ENCODE results near the gene ANXA4.
"Not testable (repeated sequence)": the region's sequence is repeated elsewhere in the genome, so short reads cannot be mapped to it uniquely, and the experiment has no call there.

Gene ANXA4

GRCh38 chr2:69801745-69802290, 59.9 kb downstream of the ANXA4 start:
- Histone ChIP-seq H3K36me3 (ENCODE audit: control insufficient read depth in 2 of 2, insufficient read depth in 2 of 2, low read length in 2 of 2) (peaks cover 16 to 22% of the 10 kb centered on the region in 2 donors), H3K27me3 (ENCODE audit: control insufficient read depth in 2 of 2, insufficient read depth in 2 of 2, low read length in 2 of 2) (no peaks in the 10 kb centered on the region), H3K27ac (ENCODE audit: low read depth in 2 of 2, low read length in 2 of 2) (no peak overlapping the region), H3K4me3 (ENCODE audit: low read length in 2 of 2) (no peak overlapping the region), H3K9me3 (ENCODE audit: control insufficient read depth in 2 of 2, low read length in 2 of 2) (no peaks in the 10 kb centered on the region), H3K4me1 (ENCODE audit: control insufficient read depth in 2 of 2, insufficient read depth in 2 of 2, low read length in 2 of 2) (peaks cover 19 to 24% of the 10 kb centered on the region in 2 donors), H3K9ac (ENCODE audit: low read depth in 1 of 2, low read length in 2 of 2) (no peak overlapping the region)

GRCh38 chr2:69802781-69803367, 60.9 kb downstream of the ANXA4 start:
- H3K27me3 ChIP-seq (ENCODE audit: control insufficient read depth in 2 of 2, insufficient read depth in 2 of 2, low read length in 2 of 2); H3K27ac ChIP-seq (ENCODE audit: low read depth in 2 of 2, low read length in 2 of 2); H3K9me3 ChIP-seq (ENCODE audit: control insufficient read depth in 2 of 2, low read length in 2 of 2); H3K4me3 ChIP-seq (ENCODE audit: low read length in 2 of 2); H3K9ac ChIP-seq (ENCODE audit: low read depth in 1 of 2, low read length in 2 of 2): not testable (repeated sequence)
- Histone ChIP-seq H3K36me3 (ENCODE audit: control insufficient read depth in 2 of 2, insufficient read depth in 2 of 2, low read length in 2 of 2) (peaks cover 24 to 29% of the 10 kb centered on the region in 2 donors), H3K4me1 (ENCODE audit: control insufficient read depth in 2 of 2, insufficient read depth in 2 of 2, low read length in 2 of 2) (peaks cover 13 to 18% of the 10 kb centered on the region in 2 donors)

- Histone ChIP-seq H3K27ac (ENCODE audit: low read depth in 2 of 2, low read length in 2 of 2) (no peak overlapping the region), H3K27me3 (ENCODE audit: control insufficient read depth in 2 of 2, insufficient read depth in 2 of 2, low read length in 2 of 2) (no peaks in the 10 kb centered on the region), H3K4me1 (ENCODE audit: control insufficient read depth in 2 of 2, insufficient read depth in 2 of 2, low read length in 2 of 2) (peaks cover 2 to 3% of the 10 kb centered on the region in 2 donors), H3K36me3 (ENCODE audit: control insufficient read depth in 2 of 2, insufficient read depth in 2 of 2, low read length in 2 of 2) (peaks cover 36 to 42% of the 10 kb centered on the region in 2 donors), H3K9ac (ENCODE audit: low read depth in 1 of 2, low read length in 2 of 2) (no peak overlapping the region), H3K4me3 (ENCODE audit: low read length in 2 of 2) (no peak overlapping the region), H3K9me3 (ENCODE audit: control insufficient read depth in 2 of 2, low read length in 2 of 2) (no peaks in the 10 kb centered on the region)
These were observed 62.5 kb downstream of the ANXA4 start for GRCh38 chr2:69804416-69804815.

DNA sequence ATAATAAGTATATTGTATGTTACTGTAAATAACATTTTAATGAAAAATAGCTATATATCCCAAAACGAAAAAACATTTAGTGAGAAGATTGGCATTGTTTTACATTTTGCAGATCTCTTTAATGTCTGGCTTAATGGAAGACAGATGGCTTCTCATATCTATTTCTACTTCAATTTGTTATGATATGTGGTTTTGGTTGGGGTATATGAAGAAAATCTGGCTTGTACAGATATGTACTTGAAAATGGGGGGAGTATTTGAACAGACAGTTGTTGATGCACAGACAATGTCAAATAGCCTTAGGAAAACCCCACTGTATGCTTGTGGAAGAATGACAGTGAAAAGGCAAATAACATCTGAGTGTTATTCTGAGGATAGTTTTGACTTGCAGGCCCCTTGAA, 64.0 kb downstream of the ANXA4 start:
- H3K4me3 ChIP-seq (ENCODE audit: low read length in 2 of 2), result no peak overlapping the region
- peaks cover 48 to 50% of the 10 kb centered on the region in 2 donors for H3K36me3 ChIP-seq (ENCODE audit: control insufficient read depth in 2 of 2, insufficient read depth in 2 of 2, low read length in 2 of 2)
- H3K27ac ChIP-seq (ENCODE audit: low read depth in 2 of 2, low read length in 2 of 2), result no peak overlapping the region
- no peak overlapping the region for H3K9ac ChIP-seq (ENCODE audit: low read depth in 1 of 2, low read length in 2 of 2)
- H3K27me3 ChIP-seq (ENCODE audit: control insufficient read depth in 2 of 2, insufficient read depth in 2 of 2, low read length in 2 of 2), result no peaks in the 10 kb centered on the region
- no peaks in the 10 kb centered on the region for H3K9me3 ChIP-seq (ENCODE audit: control insufficient read depth in 2 of 2, low read length in 2 of 2)
- H3K4me1 ChIP-seq (ENCODE audit: control insufficient read depth in 2 of 2, insufficient read depth in 2 of 2, low read length in 2 of 2), result no peaks in the 10 kb centered on the region

DNA sequence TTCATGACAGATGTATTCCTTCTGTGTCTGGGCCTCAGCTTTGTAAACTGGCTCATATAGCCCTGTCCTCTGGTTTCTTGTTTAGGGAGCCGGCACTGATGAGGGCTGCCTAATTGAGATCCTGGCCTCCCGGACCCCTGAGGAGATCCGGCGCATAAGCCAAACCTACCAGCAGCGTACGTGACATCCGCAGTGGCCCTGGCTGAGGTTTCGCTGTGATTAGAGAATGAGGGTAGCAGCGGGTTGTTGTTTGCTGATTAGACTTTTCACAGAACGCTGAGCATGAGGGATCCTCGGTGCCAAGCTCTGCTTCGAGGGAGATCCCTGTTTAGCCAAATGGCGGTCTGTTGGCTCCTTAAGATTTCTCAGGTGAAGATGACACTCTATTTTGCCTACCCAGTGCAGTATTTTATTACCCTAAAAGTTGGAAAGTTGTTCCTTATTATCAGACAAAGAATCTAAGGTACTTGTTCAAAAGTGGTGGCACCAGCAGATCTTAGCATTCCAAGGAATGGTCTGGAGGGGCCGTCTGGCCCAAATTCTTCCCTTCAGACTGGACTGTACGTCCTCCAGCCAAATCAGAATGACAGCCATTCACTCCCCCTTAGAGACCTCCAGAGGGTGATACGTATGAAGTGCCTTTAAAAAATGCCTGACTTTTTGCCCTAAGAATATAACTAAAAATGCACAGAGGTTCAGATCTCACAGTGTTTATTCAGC, 66.0 kb downstream of the ANXA4 start:
- no peak overlapping the region for H3K9ac ChIP-seq (ENCODE audit: low read depth in 1 of 2, low read length in 2 of 2)
- H3K4me1 ChIP-seq (ENCODE audit: control insufficient read depth in 2 of 2, insufficient read depth in 2 of 2, low read length in 2 of 2), result no peaks in the 10 kb centered on the region
- H3K27ac ChIP-seq (ENCODE audit: low read depth in 2 of 2, low read length in 2 of 2), result no peak overlapping the region
- H3K27me3 ChIP-seq (ENCODE audit: control insufficient read depth in 2 of 2, insufficient read depth in 2 of 2, low read length in 2 of 2), result no peaks in the 10 kb centered on the region
- H3K9me3 ChIP-seq (ENCODE audit: control insufficient read depth in 2 of 2, low read length in 2 of 2), result no peaks in the 10 kb centered on the region
- peaks cover 69 to 70% of the 10 kb centered on the region in 2 donors for H3K36me3 ChIP-seq (ENCODE audit: control insufficient read depth in 2 of 2, insufficient read depth in 2 of 2, low read length in 2 of 2)
- H3K4me3 ChIP-seq (ENCODE audit: low read length in 2 of 2), result no peak overlapping the region

DNA sequence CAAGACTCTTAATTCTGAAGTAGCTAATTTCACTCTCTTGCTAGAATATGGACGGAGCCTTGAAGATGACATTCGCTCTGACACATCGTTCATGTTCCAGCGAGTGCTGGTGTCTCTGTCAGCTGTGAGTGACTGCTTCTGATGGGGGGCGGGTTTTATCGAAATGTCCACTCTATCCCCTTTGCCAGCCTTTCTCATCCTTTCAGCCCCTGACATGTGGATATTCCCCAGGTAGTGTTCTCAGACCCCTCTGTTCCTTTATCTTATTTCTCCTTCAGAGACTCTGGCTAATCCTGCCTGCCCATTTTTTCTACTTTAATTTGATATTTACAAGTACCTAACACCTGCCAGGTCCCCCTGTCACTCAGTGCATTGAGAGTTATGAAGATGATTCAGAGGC, 68.6 kb downstream of the ANXA4 start:
- no peaks in the 10 kb centered on the region for H3K4me1 ChIP-seq (ENCODE audit: control insufficient read depth in 2 of 2, insufficient read depth in 2 of 2, low read length in 2 of 2)
- H3K4me3 ChIP-seq (ENCODE audit: low read length in 2 of 2), result no peak overlapping the region
- no peaks in the 10 kb centered on the region for H3K9me3 ChIP-seq (ENCODE audit: control insufficient read depth in 2 of 2, low read length in 2 of 2)
- H3K36me3 ChIP-seq (ENCODE audit: control insufficient read depth in 2 of 2, insufficient read depth in 2 of 2, low read length in 2 of 2), result peaks cover 63 to 73% of the 10 kb centered on the region in 2 donors
- H3K9ac ChIP-seq (ENCODE audit: low read depth in 1 of 2, low read length in 2 of 2), result no peak overlapping the region
- H3K27ac ChIP-seq (ENCODE audit: low read depth in 2 of 2, low read length in 2 of 2), result no peak overlapping the region
- H3K27me3 ChIP-seq (ENCODE audit: control insufficient read depth in 2 of 2, insufficient read depth in 2 of 2, low read length in 2 of 2), result no peaks in the 10 kb centered on the region

GRCh38 chr2:69811018-69811417, 69.1 kb downstream of the ANXA4 start:
- Histone ChIP-seq H3K36me3 (ENCODE audit: control insufficient read depth in 2 of 2, insufficient read depth in 2 of 2, low read length in 2 of 2) (peaks cover 62 to 70% of the 10 kb centered on the region in 2 donors), H3K9ac (ENCODE audit: low read depth in 1 of 2, low read length in 2 of 2) (no peak overlapping the region), H3K27me3 (ENCODE audit: control insufficient read depth in 2 of 2, insufficient read depth in 2 of 2, low read length in 2 of 2) (no peaks in the 10 kb centered on the region), H3K4me3 (ENCODE audit: low read length in 2 of 2) (no peak overlapping the region), H3K27ac (ENCODE audit: low read depth in 2 of 2, low read length in 2 of 2) (no peak overlapping the region), H3K4me1 (ENCODE audit: control insufficient read depth in 2 of 2, insufficient read depth in 2 of 2, low read length in 2 of 2) (no peaks in the 10 kb centered on the region), H3K9me3 (ENCODE audit: control insufficient read depth in 2 of 2, low read length in 2 of 2) (no peaks in the 10 kb centered on the region)

- no peaks in the 10 kb centered on the region for H3K27me3 ChIP-seq (ENCODE audit: control insufficient read depth in 2 of 2, insufficient read depth in 2 of 2, low read length in 2 of 2)
- H3K9ac ChIP-seq (ENCODE audit: low read depth in 1 of 2, low read length in 2 of 2), result no peak overlapping the region
- H3K9me3 ChIP-seq (ENCODE audit: control insufficient read depth in 2 of 2, low read length in 2 of 2), result no peaks in the 10 kb centered on the region
- H3K36me3 ChIP-seq (ENCODE audit: control insufficient read depth in 2 of 2, insufficient read depth in 2 of 2, low read length in 2 of 2), result peaks cover 56 to 64% of the 10 kb centered on the region in 2 donors
- H3K4me1 ChIP-seq (ENCODE audit: control insufficient read depth in 2 of 2, insufficient read depth in 2 of 2, low read length in 2 of 2), result no peaks in the 10 kb centered on the region
- H3K4me3 ChIP-seq (ENCODE audit: low read length in 2 of 2), result no peak overlapping the region
- no peak overlapping the region for H3K27ac ChIP-seq (ENCODE audit: low read depth in 2 of 2, low read length in 2 of 2)
These were observed 69.7 kb downstream of the ANXA4 start for GRCh38 chr2:69811591-69811990.

DNA sequence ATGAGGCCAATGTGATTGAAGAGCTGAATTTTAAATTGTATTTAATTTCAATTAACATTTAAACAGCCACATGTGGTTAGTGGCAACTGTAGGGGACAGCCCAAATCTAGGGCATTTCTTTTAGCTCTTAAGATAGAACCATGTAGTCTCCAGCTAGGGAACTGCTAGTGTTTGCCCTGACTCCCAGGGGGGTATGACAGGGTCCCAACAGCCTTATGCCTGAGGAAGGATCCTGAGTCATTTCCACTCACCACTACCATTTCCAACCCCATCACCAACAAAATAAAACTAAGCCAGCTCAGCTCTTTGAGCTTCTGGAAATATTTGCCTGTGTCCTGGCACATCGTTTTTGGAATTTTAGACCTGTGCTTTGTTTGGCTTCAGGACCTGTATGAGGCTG, 73.8 kb downstream of the ANXA4 start:
- Histone ChIP-seq H3K27me3 (ENCODE audit: control insufficient read depth in 2 of 2, insufficient read depth in 2 of 2, low read length in 2 of 2) (no peaks in the 10 kb centered on the region), H3K36me3 (ENCODE audit: control insufficient read depth in 2 of 2, insufficient read depth in 2 of 2, low read length in 2 of 2) (peaks cover 48 to 60% of the 10 kb centered on the region in 2 donors), H3K9me3 (ENCODE audit: control insufficient read depth in 2 of 2, low read length in 2 of 2) (no peaks in the 10 kb centered on the region), H3K4me1 (ENCODE audit: control insufficient read depth in 2 of 2, insufficient read depth in 2 of 2, low read length in 2 of 2) (no peaks in the 10 kb centered on the region), H3K4me3 (ENCODE audit: low read length in 2 of 2) (no peak overlapping the region), H3K27ac (ENCODE audit: low read depth in 2 of 2, low read length in 2 of 2) (no peak overlapping the region), H3K9ac (ENCODE audit: low read depth in 1 of 2, low read length in 2 of 2) (no peak overlapping the region)

DNA sequence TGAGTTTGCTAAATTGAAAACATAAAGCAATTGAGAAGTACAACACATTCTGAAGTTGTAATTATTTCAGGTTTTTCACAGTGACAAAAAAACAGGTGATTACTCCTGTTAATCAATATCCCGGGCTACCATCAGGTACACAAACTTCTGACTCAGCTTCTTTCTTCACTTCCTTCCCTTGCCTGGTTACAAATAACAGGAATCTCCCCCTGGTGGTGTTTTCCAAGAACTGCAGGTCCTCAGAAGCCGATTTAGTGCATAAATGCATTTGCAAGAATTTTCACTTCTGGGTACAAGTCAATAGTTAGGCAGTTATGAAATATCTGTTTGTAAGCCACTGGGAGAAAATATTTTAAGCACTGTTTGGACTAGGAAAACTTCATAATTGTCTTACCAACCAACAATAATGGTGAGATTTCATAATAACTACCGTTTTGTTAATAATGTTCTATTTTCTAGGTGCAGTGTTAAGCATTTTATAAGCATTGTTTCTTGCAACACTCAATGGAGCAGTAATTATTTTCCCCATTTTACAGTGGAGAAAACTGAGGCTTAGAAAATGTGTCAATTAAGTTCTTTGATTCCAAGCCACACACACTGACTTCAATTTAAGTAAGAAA, 75.1 kb downstream of the ANXA4 start:
- no peak overlapping the region for H3K27ac ChIP-seq (ENCODE audit: low read depth in 2 of 2, low read length in 2 of 2)
- H3K36me3 ChIP-seq (ENCODE audit: control insufficient read depth in 2 of 2, insufficient read depth in 2 of 2, low read length in 2 of 2), result peaks cover 43 to 53% of the 10 kb centered on the region in 2 donors
- H3K9ac ChIP-seq (ENCODE audit: low read depth in 1 of 2, low read length in 2 of 2), result no peak overlapping the region
- no peaks in the 10 kb centered on the region for H3K9me3 ChIP-seq (ENCODE audit: control insufficient read depth in 2 of 2, low read length in 2 of 2)
- H3K27me3 ChIP-seq (ENCODE audit: control insufficient read depth in 2 of 2, insufficient read depth in 2 of 2, low read length in 2 of 2), result no peaks in the 10 kb centered on the region
- no peaks in the 10 kb centered on the region for H3K4me1 ChIP-seq (ENCODE audit: control insufficient read depth in 2 of 2, insufficient read depth in 2 of 2, low read length in 2 of 2)
- H3K4me3 ChIP-seq (ENCODE audit: low read length in 2 of 2), result no peak overlapping the region

Measured in mucosa of rectum (tissue), 2 donors.